ENCODE results near the gene TCEAL7.

- no peak for TF ChIP-seq CTCF (IDR thresholded peaks at IDR 0.05)
- no peak for TF ChIP-seq REST (IDR thresholded peaks at IDR 0.05; ENCODE audit: insufficient read depth in 1 of 2, low read depth in 2 of 2, low read length in 1 of 2)
- no peak for TF ChIP-seq POLR2AphosphoS5 (IDR thresholded peaks at IDR 0.05; ENCODE audit: low read depth, low read length)
- no peak for TF ChIP-seq TCF7L2 (IDR thresholded peaks at IDR 0.05; ENCODE audit: low read depth, low read length)
- no peak for TF ChIP-seq SIN3A (IDR thresholded peaks at IDR 0.05; ENCODE audit: borderline replicate concordance, insufficient read depth, low read depth, low read length)
Measured at GRCh38 chrX:103376118-103376978, 46.3 kb downstream of the TCEAL7 start, which contains the start of gene BEX3.
